Upper lobe of left lung (tissue), 6 donors: ENCODE data around the gene CTXND1. TPM values are rescaled to one million over a fixed set of nuclear protein-coding genes. Genes with fewer than 3 reads are reported as not detected.

ENCODE experiments used
- ATAC-seq, 2 donors: fragments of 200-7000 bp; cut with Tn5 transposase; one replicate each; pipeline ENCODE4 v1.9.1; 2022; ENCODE audit warnings: mild to moderate bottlenecking in 2 of 2, moderate library complexity in 2 of 2; ENCODE audit not compliant: low FRiP score in 2 of 2
- DNase-seq, 2 donors: peaks; one replicate each; pipeline ENCODE4 v3.0.0-alpha.2; 2019 to 2020
- H3K27ac ChIP-seq, 4 donors: fragments of 200-600 bp; sonication (generic); one replicate each; pipeline ENCODE4 v1.5.1; 2016 to 2019
- H3K27me3 ChIP-seq, 4 donors: fragments of 200-600 bp; sonication (generic); one replicate each; pipeline ENCODE4 v1.5.1; 2017 to 2019
- H3K36me3 ChIP-seq, 4 donors: fragments of 200-600 bp; sonication (generic); one replicate each; pipeline ENCODE4 v1.5.1; 2016 to 2019
- H3K4me1 ChIP-seq, 4 donors: fragments of 200-600 bp; sonication (generic); one replicate each; pipeline ENCODE4 v1.5.1; 2018 to 2019
- H3K4me3 ChIP-seq, 4 donors: fragments of 200-600 bp; sonication (generic); one replicate each; pipeline ENCODE4 v1.5.1; 2017 to 2019; ENCODE audit warnings: mild to moderate bottlenecking in 2 of 4, moderate library complexity in 1 of 4
- H3K9me3 ChIP-seq, 4 donors: fragments of 200-600 bp; sonication (generic); one replicate each; pipeline ENCODE4 v1.5.1; 2018 to 2019
- CTCF ChIP-seq, 6 experiments: fragments of 450-650 bp in 4 of 6; fragments of 200-600 bp in 2 of 6; sonication (generic) in 2 of 6; IDR thresholded peaks; one replicate each; pipeline ENCODE4 v1.5.1; 2016 to 2019; ENCODE audit warnings: antibody characterized with exemption in 6 of 6
- EP300 ChIP-seq, 4 donors: sonication (generic); formaldehyde crosslinking; IDR thresholded peaks; one replicate each; pipeline ENCODE4 v1.5.1; 2017; ENCODE audit warnings: antibody characterized with exemption in 4 of 4, control low read depth in 2 of 4
- POLR2A ChIP-seq, 4 donors: fragments of 450-650 bp; IDR thresholded peaks; one replicate each; pipeline ENCODE4 v1.5.1; 2016 to 2017; ENCODE audit warnings: antibody characterized with exemption in 4 of 4, mild to moderate bottlenecking in 2 of 4
- POLR2AphosphoS5 ChIP-seq, 2 donors: sonication (generic); formaldehyde crosslinking; IDR thresholded peaks; one replicate each; pipeline ENCODE4 v1.5.1; 2017; ENCODE audit warnings: antibody characterized with exemption in 2 of 2
- WGBS, 2 donors: methylation state at CpG; one replicate each; pipeline ENCODE4 v1.1.5; 2017 to 2018; 5-methylcytosine and 5-hydroxymethylcytosine counted together
- total RNA-seq, 6 donors: library from RNA; depleted of rRNA in 4 of 6; stranded (reverse); fragments of >200 nt in 4 of 6; gene quantifications; one replicate each; pipeline versions ENCODE4 v1.1.0 to v1.2.1, GENCODE V29; 2016 to 2021
- donor health status: DM: no; HTN: no; CAD: no; lungs with moderate emphysema.
- donor health status: DM: no; HTN: yes; CAD: no; lungs with severe emphysema.

Gene CTXND1
- total RNA-seq, 6 donors from 2014 or later = 0.10 to 4.1 (median 1.1) TPM

- Histone ChIP-seq H3K36me3 (peaks cover 0 to 24% (median 5%) of the 10 kb centered on the region in 4 donors), H3K27me3 (no peaks in the 10 kb centered on the region), H3K9me3 (no peaks in the 10 kb centered on the region), H3K4me3 (no peak overlapping the region), H3K4me1 (peaks cover 0 to 3% (median 0%) of the 10 kb centered on the region in 4 donors), H3K27ac (no peak overlapping the region)
- ATAC-seq = no peak
- DNase-seq = no peak
- 95% methylated on average over 10 to 12 of the region's 12 CpGs for WGBS, 2 donors
- TF ChIP-seq EP300 (IDR thresholded peaks at IDR 0.05) (no peak), CTCF (IDR thresholded peaks at IDR 0.05) (no peak), POLR2AphosphoS5 (IDR thresholded peaks at IDR 0.05) (no peak), POLR2A (IDR thresholded peaks at IDR 0.05) (no peak)
These were observed 82.2 kb downstream of the CTXND1 start for GRCh38 chr15:80169768-80170357.

- Histone ChIP-seq H3K4me1 (peaks cover 0 to 3% (median 0%) of the 10 kb centered on the region in 4 donors), H3K27ac (no peak overlapping the region), H3K9me3 (no peaks in the 10 kb centered on the region), H3K27me3 (no peaks in the 10 kb centered on the region), H3K4me3 (no peak overlapping the region), H3K36me3 (peaks cover 0 to 23% (median 2%) of the 10 kb centered on the region in 4 donors)
- whole genome bisulfite sequencing, 2 donors = 72 to 89% methylated on average over 5 of the region's 5 CpGs
- TF ChIP-seq POLR2A (IDR thresholded peaks at IDR 0.05) (no peak), CTCF (IDR thresholded peaks at IDR 0.05) (no peak), EP300 (IDR thresholded peaks at IDR 0.05) (no peak), POLR2AphosphoS5 (IDR thresholded peaks at IDR 0.05) (no peak)
- no peak for ATAC-seq
- DNase-seq = no peak
These were observed 83.6 kb downstream of the CTXND1 start for GRCh38 chr15:80168421-80168820.

GRCh38 chr15:80167936-80168335, 84.1 kb downstream of the CTXND1 start:
- Histone ChIP-seq H3K4me3 (no peak overlapping the region), H3K27ac (no peak overlapping the region), H3K27me3 (no peaks in the 10 kb centered on the region), H3K9me3 (no peaks in the 10 kb centered on the region), H3K4me1 (peaks cover 0 to under 1% (median 0%) of the 10 kb centered on the region in 4 donors), H3K36me3 (peaks cover 0 to 23% (median 2%) of the 10 kb centered on the region in 4 donors)
- WGBS, 2 donors = 97% methylated on average over 8 of the region's 8 CpGs
- no peak for ATAC-seq
- TF ChIP-seq POLR2AphosphoS5 (IDR thresholded peaks at IDR 0.05) (no peak), POLR2A (IDR thresholded peaks at IDR 0.05) (no peak), CTCF (IDR thresholded peaks at IDR 0.05) (no peak)
- DNase-seq = no peak

- no peak overlapping the region for H3K4me3 ChIP-seq
- peaks cover 0 to 15% (median 4%) of the 10 kb centered on the region in 4 donors for H3K36me3 ChIP-seq
- no peak for DNase-seq
- TF ChIP-seq POLR2A (IDR thresholded peaks at IDR 0.05) = no peak
- TF ChIP-seq POLR2AphosphoS5 (IDR thresholded peaks at IDR 0.05) = no peak
- H3K27ac ChIP-seq = no peak overlapping the region
- ATAC-seq = no peak
- H3K9me3 ChIP-seq = no peaks in the 10 kb centered on the region
- 90 to 97% methylated on average over 1 of the region's 1 CpG for WGBS, 2 donors
- H3K27me3 ChIP-seq = no peaks in the 10 kb centered on the region
- H3K4me1 ChIP-seq = peaks cover 22 to 33% (median 30%) of the 10 kb centered on the region in 4 donors
These were observed 88.1 kb downstream of the CTXND1 start for GRCh38 chr15:80163897-80164296.

- no peak overlapping the region for H3K4me3 ChIP-seq
- no peaks in the 10 kb centered on the region for H3K27me3 ChIP-seq
- no peak for DNase-seq
- H3K9me3 ChIP-seq = no peaks in the 10 kb centered on the region
- peaks cover 0 to 10% (median 4%) of the 10 kb centered on the region in 4 donors for H3K36me3 ChIP-seq
- ATAC-seq = no peak
- H3K27ac ChIP-seq = no peak overlapping the region
- WGBS, 2 donors = 91 to 92% methylated on average over 5 of the region's 5 CpGs
- H3K4me1 ChIP-seq = peaks cover 22 to 33% (median 30%) of the 10 kb centered on the region in 4 donors
- TF ChIP-seq EP300 (IDR thresholded peaks at IDR 0.05) (no peak), CTCF (IDR thresholded peaks at IDR 0.05) (no peak), POLR2AphosphoS5 (IDR thresholded peaks at IDR 0.05) (no peak), POLR2A (IDR thresholded peaks at IDR 0.05) (no peak)
These were observed 88.8 kb downstream of the CTXND1 start for GRCh38 chr15:80163217-80163616.
